HCT116 (cell line): ENCODE measurements around the gene MAGOH.

ENCODE experiments used
- EGR1 ChIP-seq: IDR thresholded peaks from 2 replicates; pipeline ENCODE4 v1.6.1; 2012; ENCODE audit warnings: low read depth
- FOSL1 ChIP-seq: IDR thresholded peaks from 2 replicates; pipeline ENCODE4 v1.6.1; 2012; ENCODE audit warnings: low read depth
- MAX ChIP-seq: IDR thresholded peaks from 2 replicates; pipeline ENCODE4 v1.6.1; 2012
- POLR2AphosphoS5 ChIP-seq: IDR thresholded peaks from 2 replicates; pipeline ENCODE4 v1.6.1; 2011; ENCODE audit warnings: mild to moderate bottlenecking, low read depth, low read length, moderate library complexity
- TCF7L2 ChIP-seq: IDR thresholded peaks from 2 replicates; pipeline ENCODE4 v1.7.0; 2011; ENCODE audit warnings: borderline replicate concordance, inconsistent platforms; ENCODE audit not compliant: insufficient read depth, insufficient read length; ENCODE audit errors: extremely low read depth
- YY1 ChIP-seq: IDR thresholded peaks from 2 replicates; pipeline ENCODE4 v1.6.1; 2011; ENCODE audit warnings: low read length, low read depth, moderate library complexity, mild to moderate bottlenecking; ENCODE audit not compliant: insufficient replicate concordance; ENCODE audit errors: extremely low read depth
- TF ChIP-seq, protein P1 (sequence below), 3 experiments: fragments of 200-600 bp in 1 of 3; sonication (generic) in 1 of 3; IDR thresholded peaks in 2 of 3; conservative IDR thresholded peaks in 1 of 3; 2 replicates each; pipeline ENCODE4 v1.5.1; 2012 to 2017; ENCODE audit warnings: low read depth in 2 of 3, low read length in 2 of 3, antibody characterized with exemption in 1 of 3, borderline replicate concordance in 1 of 3, control low read depth in 1 of 3, mild to moderate bottlenecking in 1 of 3, mixed read lengths in 1 of 3, mixed run types in 1 of 3, moderate library complexity in 1 of 3; ENCODE audit not compliant: insufficient read depth in 1 of 3
- TF ChIP-seq, protein P2 (sequence below): IDR thresholded peaks from 2 replicates; pipeline ENCODE4 v1.6.1; 2012

DNA sequence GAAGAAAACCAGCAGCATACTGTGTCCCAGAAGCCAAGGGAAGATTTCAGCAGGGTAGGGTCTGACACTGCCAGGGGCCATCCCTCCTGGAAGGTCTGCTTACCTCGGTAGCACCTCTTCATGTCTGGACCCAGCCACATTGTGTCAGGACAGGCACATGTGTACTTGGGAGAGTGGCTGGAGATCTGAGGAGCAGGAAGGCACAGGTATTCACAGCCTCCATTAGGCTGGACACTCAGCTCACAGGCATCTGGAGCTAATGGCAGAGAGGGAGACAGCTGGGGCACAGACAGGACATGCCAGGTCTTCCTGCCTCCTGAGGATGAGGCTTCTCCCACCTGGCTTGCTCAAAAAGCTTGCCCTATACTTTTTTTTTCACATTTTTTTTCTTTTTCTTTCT, 19.9 kb upstream of the MAGOH start:
- TF ChIP-seq, protein P1, sequence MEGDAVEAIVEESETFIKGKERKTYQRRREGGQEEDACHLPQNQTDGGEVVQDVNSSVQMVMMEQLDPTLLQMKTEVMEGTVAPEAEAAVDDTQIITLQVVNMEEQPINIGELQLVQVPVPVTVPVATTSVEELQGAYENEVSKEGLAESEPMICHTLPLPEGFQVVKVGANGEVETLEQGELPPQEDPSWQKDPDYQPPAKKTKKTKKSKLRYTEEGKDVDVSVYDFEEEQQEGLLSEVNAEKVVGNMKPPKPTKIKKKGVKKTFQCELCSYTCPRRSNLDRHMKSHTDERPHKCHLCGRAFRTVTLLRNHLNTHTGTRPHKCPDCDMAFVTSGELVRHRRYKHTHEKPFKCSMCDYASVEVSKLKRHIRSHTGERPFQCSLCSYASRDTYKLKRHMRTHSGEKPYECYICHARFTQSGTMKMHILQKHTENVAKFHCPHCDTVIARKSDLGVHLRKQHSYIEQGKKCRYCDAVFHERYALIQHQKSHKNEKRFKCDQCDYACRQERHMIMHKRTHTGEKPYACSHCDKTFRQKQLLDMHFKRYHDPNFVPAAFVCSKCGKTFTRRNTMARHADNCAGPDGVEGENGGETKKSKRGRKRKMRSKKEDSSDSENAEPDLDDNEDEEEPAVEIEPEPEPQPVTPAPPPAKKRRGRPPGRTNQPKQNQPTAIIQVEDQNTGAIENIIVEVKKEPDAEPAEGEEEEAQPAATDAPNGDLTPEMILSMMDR (IDR thresholded peaks at IDR 0.05 in 2 of 3, conservative IDR thresholded peaks at IDR 0.05 in 1 of 3; ENCODE audit: borderline replicate concordance in 1 of 3, insufficient read depth in 1 of 3, low read depth in 2 of 3, low read length in 2 of 3), result no peak
- no peak for TF ChIP-seq FOSL1
- TF ChIP-seq, protein P2, sequence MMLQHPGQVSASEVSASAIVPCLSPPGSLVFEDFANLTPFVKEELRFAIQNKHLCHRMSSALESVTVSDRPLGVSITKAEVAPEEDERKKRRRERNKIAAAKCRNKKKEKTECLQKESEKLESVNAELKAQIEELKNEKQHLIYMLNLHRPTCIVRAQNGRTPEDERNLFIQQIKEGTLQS, result no peak
- TF ChIP-seq MAX, result no peak
- TF ChIP-seq YY1, result no peak
- no peak for TF ChIP-seq TCF7L2
- TF ChIP-seq POLR2AphosphoS5, result no peak
- TF ChIP-seq EGR1, result no peak
